IMR-90 (cell line): ENCODE measurements around the gene CDCA4. TPM values are rescaled to one million over a fixed set of nuclear protein-coding genes. Genes with fewer than 3 reads are reported as not detected.
A peak's percentile ranks its signal among the peaks of the same experiment; 100 is the strongest.

Experiments
- ATAC-seq: fragments of 200-7000 bp; cut with Tn5 transposase; 2 replicates; pipeline ENCODE4 v1.9.1; 2020; ENCODE audit warnings: low read depth, mild to moderate bottlenecking, moderate library complexity
- BruUV-seq: library from RNA; stranded (reverse); fragments of 400-500 nt; replicated peaks from 2 replicates; lab custom pipeline; 2021; lab: Mats Ljungman, UMichigan
- CTCF ChIA-PET: fragments of 300-600 bp; formaldehyde crosslinking; extraction: SDS; loops from one replicate; lab custom pipeline; 2021; ENCODE audit warnings: antibody characterized with exemption; lab: Yijun Ruan, JAX
- POLR2A ChIA-PET: fragments of 300-600 bp; sonication (Branson Sonifier 250); formaldehyde crosslinking; loops from one replicate; lab custom pipeline; 2022; ENCODE audit warnings: antibody characterized with exemption; ENCODE audit not compliant: unreplicated experiment; lab: Charles Lee
- DNase-seq: peaks from one replicate; pipeline ENCODE4 v3.0.0; 2013
- H2AFZ ChIP-seq: replicated peaks from 2 replicates; pipeline ENCODE3; 2013; ENCODE audit warnings: low read length, mild to moderate bottlenecking; ENCODE audit not compliant: poor library complexity
- H2AK5ac ChIP-seq: 2 replicates; pipeline ENCODE4 v1.6.1; 2013; ENCODE audit warnings: low read depth, low read length, inconsistent platforms
- H2AK9ac ChIP-seq: replicated peaks from 2 replicates; pipeline ENCODE3; 2013; ENCODE audit warnings: mild to moderate bottlenecking, low read depth, low read length, moderate library complexity; ENCODE audit not compliant: poor library complexity
- H2BK120ac ChIP-seq: 2 replicates; pipeline ENCODE4 v1.6.1; 2013; ENCODE audit warnings: low read depth, low read length, inconsistent platforms
- H2BK15ac ChIP-seq: 3 replicates; pipeline ENCODE4 v1.6.1; 2013; ENCODE audit warnings: low read depth, low read length, inconsistent platforms
- H2BK20ac ChIP-seq: 2 replicates; pipeline ENCODE4 v1.6.1; 2013; ENCODE audit warnings: low read depth, mild to moderate bottlenecking, inconsistent platforms, low read length, moderate library complexity
- H2BK5ac ChIP-seq: 2 replicates; pipeline ENCODE4 v1.6.1; 2013; ENCODE audit warnings: mild to moderate bottlenecking, low read depth, low read length, inconsistent platforms; ENCODE audit not compliant: poor library complexity, severe bottlenecking
- H3K14ac ChIP-seq: replicated peaks from 2 replicates; pipeline ENCODE4 v1.6.1; 2013; ENCODE audit warnings: low read depth, low read length, inconsistent platforms
- H3K18ac ChIP-seq: 2 replicates; pipeline ENCODE4 v1.6.1; 2013; ENCODE audit warnings: low read depth, low read length, control low read depth
- H3K23ac ChIP-seq: 2 replicates; pipeline ENCODE4 v1.6.1; 2013; ENCODE audit warnings: low read depth, low read length, inconsistent platforms
- H3K27ac ChIP-seq: 2 replicates; pipeline ENCODE4 v1.5.1; 2013; ENCODE audit warnings: mild to moderate bottlenecking, control low read depth, low read length; ENCODE audit not compliant: insufficient read depth
- H3K27me3 ChIP-seq: 2 replicates; pipeline ENCODE4 v1.6.1; 2013; ENCODE audit warnings: low read length; ENCODE audit not compliant: control insufficient read depth, insufficient read depth
- H3K36me3 ChIP-seq: 2 replicates; pipeline ENCODE4 v1.6.1; 2013; ENCODE audit warnings: low read length, mixed read lengths; ENCODE audit not compliant: control insufficient read depth, insufficient read depth
- H3K4ac ChIP-seq: 2 replicates; pipeline ENCODE4 v1.6.1; 2013; ENCODE audit warnings: low read depth, low read length, inconsistent platforms
- H3K4me1 ChIP-seq: 2 replicates; pipeline ENCODE4 v1.6.1; 2013; ENCODE audit warnings: low read length, mixed read lengths; ENCODE audit not compliant: control insufficient read depth, insufficient read depth
- H3K4me2 ChIP-seq: 2 replicates; pipeline ENCODE4 v1.6.1; 2013; ENCODE audit warnings: low read depth, mild to moderate bottlenecking, control low read depth, low read length, moderate library complexity
- H3K4me3 ChIP-seq: 2 replicates; pipeline ENCODE4 v1.5.1; 2013; ENCODE audit warnings: low read depth, mild to moderate bottlenecking, control low read depth, low read length, moderate library complexity; ENCODE audit not compliant: insufficient read depth
- H3K56ac ChIP-seq: 2 replicates; pipeline ENCODE4 v1.6.1; 2013; ENCODE audit warnings: low read length, inconsistent platforms; ENCODE audit not compliant: insufficient read depth; ENCODE audit errors: extremely low read depth
- H3K79me1 ChIP-seq, 2 experiments: 2 replicates each; pipeline ENCODE4 v1.6.1; 2013; ENCODE audit warnings: low read length in 2 of 2, inconsistent platforms in 1 of 2, low read depth in 1 of 2
- H3K9ac ChIP-seq: 2 replicates; pipeline ENCODE4 v1.6.1; 2013; ENCODE audit warnings: low read depth, low read length, control low read depth
- H3K9me1 ChIP-seq: 2 replicates; pipeline ENCODE4 v1.6.1; 2013; ENCODE audit warnings: low read length, inconsistent platforms; ENCODE audit not compliant: insufficient read depth
- H3K9me3 ChIP-seq: 2 replicates; pipeline ENCODE4 v1.6.1; 2013; ENCODE audit warnings: low read length; ENCODE audit not compliant: control insufficient read depth, insufficient read depth
- H4K20me1 ChIP-seq: 2 replicates; pipeline ENCODE4 v1.6.1; 2013; ENCODE audit warnings: low read length, inconsistent platforms; ENCODE audit not compliant: insufficient read depth
- H4K5ac ChIP-seq: 2 replicates; pipeline ENCODE4 v1.6.1; 2013; ENCODE audit warnings: mild to moderate bottlenecking, low read depth, low read length, control low read depth
- H4K8ac ChIP-seq, 2 experiments: 2 replicates each; pipeline ENCODE4 v1.6.1; 2013; ENCODE audit warnings: low read depth in 2 of 2, low read length in 2 of 2, control low read depth in 1 of 2, inconsistent platforms in 1 of 2
- H4K91ac ChIP-seq: 2 replicates; pipeline ENCODE4 v1.6.1; 2013; ENCODE audit warnings: low read depth, low read length, inconsistent platforms; ENCODE audit not compliant: insufficient read depth
- CEBPB ChIP-seq: IDR thresholded peaks from 2 replicates; pipeline ENCODE4 v1.6.1; 2012; ENCODE audit warnings: low read depth, low read length, improper control_type of control experiment
- MAFK ChIP-seq: IDR thresholded peaks from 2 replicates; pipeline ENCODE4 v1.6.1; 2012; ENCODE audit warnings: low read depth, low read length, improper control_type of control experiment
- MAZ ChIP-seq: IDR thresholded peaks from 2 replicates; pipeline ENCODE4 v1.6.1; 2012; ENCODE audit warnings: low read depth, mild to moderate bottlenecking, low read length, improper control_type of control experiment, moderate library complexity, borderline replicate concordance
- MXI1 ChIP-seq: IDR thresholded peaks from 2 replicates; pipeline ENCODE4 v1.6.1; 2012; ENCODE audit warnings: low read depth, mild to moderate bottlenecking, low read length, moderate library complexity, borderline replicate concordance
- RFX5 ChIP-seq: IDR thresholded peaks from 2 replicates; pipeline ENCODE4 v1.8.0; 2012; ENCODE audit warnings: low read depth, mild to moderate bottlenecking, low read length, moderate library complexity
- whole genome bisulfite sequencing, 2 experiments: methylation state at CpG; one replicate each; pipeline versions ENCODE4 v1.1.5 to v1.1.7; 2013; ENCODE audit warnings: missing lambda C conversion rate in 2 of 2; ENCODE audit not compliant: insufficient read length in 1 of 2; ENCODE audit errors: extremely low coverage in 2 of 2; 5-methylcytosine and 5-hydroxymethylcytosine counted together
- dilution Hi-C: fragments of 300-500 bp; cut with HindIII; formaldehyde crosslinking; loops from one replicate; pipeline ENCODE4 v1.14.3; 2018; ENCODE audit warnings: low sequenced_read_pairs; ENCODE audit not compliant: unreplicated experiment
- in situ Hi-C: fragments of 300-500 bp; cut with MboI; formaldehyde crosslinking; loops from 3 replicates; pipeline ENCODE4 v1.14.3; 2019; ENCODE audit warnings: low sequenced_read_pairs, inconsistent platforms, mixed read lengths
- intact Hi-C: fragments of 100-400 bp; cut with micrococcal nuclease; formaldehyde crosslinking; loops from 2 replicates; pipeline ENCODE4 v1.10.0; 2022
- polyA plus RNA-seq, 3 experiments: library from polyadenylated mRNA; depleted of rRNA; stranded (reverse); fragments of >200 nt; gene quantifications; 2 replicates each; pipeline ENCODE4 v1.2.3, GENCODE V29; 2012; ENCODE audit warnings: low replicate concordance in 1 of 3
- total RNA-seq: library from RNA; depleted of rRNA; stranded (reverse); fragments of >200 nt; gene quantifications from 2 replicates; pipeline ENCODE4 v1.2.3, GENCODE V29; 2012
- TF ChIP-seq, protein P1 (sequence below): fragments of 150-350 bp; IDR thresholded peaks from 2 replicates; pipeline ENCODE4 v1.6.1; 2016; ENCODE audit warnings: low read depth, mild to moderate bottlenecking, low read length, moderate library complexity, borderline replicate concordance

Gene CDCA4
- total and polyA plus RNA-seq, 2 of the 4 experiments (the other 2 are of a cell fraction): 17.7 to 18.6 TPM

DNA sequence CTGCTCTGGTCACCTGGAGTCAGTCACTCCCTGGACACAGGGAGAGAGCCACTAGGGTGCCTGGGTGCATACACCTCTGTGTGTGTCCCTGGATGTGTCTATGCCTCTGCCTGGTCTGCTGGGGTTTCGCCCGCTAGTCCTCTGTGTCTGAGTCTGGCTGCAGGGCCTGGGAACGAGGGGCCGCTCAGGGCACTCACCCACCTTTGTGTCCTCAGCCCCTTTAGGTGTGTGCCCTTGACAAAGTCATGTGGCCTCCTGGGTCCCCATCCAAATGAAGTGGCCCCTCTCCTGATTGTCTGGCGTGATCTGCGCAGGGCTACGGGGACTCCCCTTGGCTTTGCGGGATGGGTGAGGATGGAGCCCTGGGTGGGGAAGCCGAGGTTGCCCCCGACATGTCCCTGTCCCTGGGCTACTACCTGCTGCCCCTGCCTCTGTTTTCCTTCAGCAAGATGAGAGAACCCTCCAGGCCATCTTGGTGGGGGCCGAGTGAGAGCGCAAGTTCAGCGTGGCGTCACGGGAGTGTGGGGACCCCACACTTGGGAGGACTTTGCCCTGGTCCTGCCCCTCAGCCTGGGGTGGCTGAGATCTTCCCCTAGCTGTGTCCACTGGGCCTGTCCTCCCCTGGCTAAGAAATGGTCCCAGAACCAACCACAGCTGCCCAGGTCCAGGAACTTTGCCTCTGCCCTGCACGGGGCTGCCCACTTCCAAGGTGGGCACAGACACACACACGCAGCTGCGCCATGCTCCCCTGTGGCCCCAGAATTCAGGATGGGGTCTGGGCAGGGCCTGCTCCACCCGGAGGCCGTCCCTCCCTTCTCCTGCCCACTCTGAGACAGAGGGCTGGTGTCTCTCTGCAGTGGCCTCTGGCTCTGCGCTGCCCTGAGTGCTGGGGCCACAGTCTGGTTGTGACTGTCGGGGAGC lies 40.0 kb downstream of the CDCA4 start:
- no peak overlapping the region for H3K9ac ChIP-seq
- H2BK20ac ChIP-seq: no peak overlapping the region
- H3K36me3 ChIP-seq: no peaks in the 10 kb centered on the region
- WGBS, 2 experiments: 93% methylated on average over 15 of the region's 22 CpGs; no CpG with 5 or more reads in 1 of the 2 experiments
- 0 out of 2 replicates have a peak, but pooled peaks cover 3% of the 10 kb centered on the region for H4K20me1 ChIP-seq
- no peak overlapping the region for H3K18ac ChIP-seq
- in situ Hi-C loops (no loop called here), intact Hi-C loops (no loop called here), dilution Hi-C loops (no loop called here)
- H3K9me1 ChIP-seq: 0 out of 2 replicates have a peak, but pooled peaks cover 3% of the 10 kb centered on the region
- H2AK9ac ChIP-seq: no peak overlapping the region
- no peak overlapping the region for H3K4ac ChIP-seq
- no peak for DNase-seq
- H3K9me3 ChIP-seq: no peaks in the 10 kb centered on the region
- H2AK5ac ChIP-seq: peak overlapping the region; percentile 39
- ChIA-PET POLR2A (no interaction called here), CTCF (interaction anchor here (0.6 kb wide), 1 partner anchor 32 kb away, joined by 3 read pairs; no protein-coding TSS in a partner anchor)
- H4K91ac ChIP-seq: no peak overlapping the region
- no peak overlapping the region for H3K27ac ChIP-seq
- TF ChIP-seq RFX5: no peak
- no peak for TF ChIP-seq MAFK
- TF ChIP-seq MAZ: no peak
- TF ChIP-seq MXI1: no peak
- TF ChIP-seq, protein P1, sequence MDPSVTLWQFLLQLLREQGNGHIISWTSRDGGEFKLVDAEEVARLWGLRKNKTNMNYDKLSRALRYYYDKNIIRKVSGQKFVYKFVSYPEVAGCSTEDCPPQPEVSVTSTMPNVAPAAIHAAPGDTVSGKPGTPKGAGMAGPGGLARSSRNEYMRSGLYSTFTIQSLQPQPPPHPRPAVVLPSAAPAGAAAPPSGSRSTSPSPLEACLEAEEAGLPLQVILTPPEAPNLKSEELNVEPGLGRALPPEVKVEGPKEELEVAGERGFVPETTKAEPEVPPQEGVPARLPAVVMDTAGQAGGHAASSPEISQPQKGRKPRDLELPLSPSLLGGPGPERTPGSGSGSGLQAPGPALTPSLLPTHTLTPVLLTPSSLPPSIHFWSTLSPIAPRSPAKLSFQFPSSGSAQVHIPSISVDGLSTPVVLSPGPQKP: no peak
- TF ChIP-seq CEBPB: no peak
- no peaks in the 10 kb centered on the region for H3K27me3 ChIP-seq
- no peak overlapping the region for H3K23ac ChIP-seq
- no peak overlapping the region for H2BK120ac ChIP-seq
- no peak overlapping the region for H4K8ac ChIP-seq
- no peak overlapping the region for H2BK5ac ChIP-seq
- no peaks in the 10 kb centered on the region for H3K79me1 ChIP-seq
- no peak overlapping the region for H3K14ac ChIP-seq
- no peak overlapping the region for H2BK15ac ChIP-seq
- no peak overlapping the region for H3K4me2 ChIP-seq
- peaks cover 10% of the 10 kb centered on the region; the same call in 1 of the 2 replicates for H3K4me1 ChIP-seq
- H3K56ac ChIP-seq: no peak overlapping the region
- no peak overlapping the region for H4K5ac ChIP-seq
- no peak for ATAC-seq
- no peak overlapping the region for H3K4me3 ChIP-seq
- H2AFZ ChIP-seq: no peak overlapping the region
- no TSS peak for BruUV-seq
